WERI-Rb-1 (cell line): ENCODE results near the gene TM9SF1.

Source experiments
- DNase-seq: peaks from one replicate; pipeline ENCODE4 v3.0.0-alpha.2; 2020
- H3K27ac ChIP-seq: fragments of 250-450 bp; sonication (Bioruptor Pico); 2 replicates; pipeline ENCODE4 v1.5.1; 2020; ENCODE audit warnings: mild to moderate bottlenecking, moderate library complexity
- H3K27me3 ChIP-seq: fragments of 250-450 bp; sonication (Bioruptor Pico); 2 replicates; pipeline ENCODE4 v1.5.1; 2021; ENCODE audit warnings: mild to moderate bottlenecking, low read depth, moderate library complexity; ENCODE audit not compliant: insufficient read depth, severe bottlenecking
- H3K36me3 ChIP-seq: fragments of 250-450 bp; sonication (Bioruptor Pico); 2 replicates; pipeline ENCODE4 v1.5.1; 2020; ENCODE audit warnings: mild to moderate bottlenecking, moderate library complexity
- H3K4me3 ChIP-seq: 2 replicates; pipeline ENCODE4 v1.5.1; 2011; ENCODE audit warnings: low read depth, mild to moderate bottlenecking, control low read depth, low read length
- H3K9me3 ChIP-seq: fragments of 250-450 bp; sonication (Bioruptor Pico); 2 replicates; pipeline ENCODE4 v1.5.1; 2021; ENCODE audit warnings: mild to moderate bottlenecking, moderate library complexity; ENCODE audit not compliant: severe bottlenecking
- CTCF ChIP-seq: IDR thresholded peaks from 2 replicates; pipeline ENCODE4 v1.5.1; 2011; ENCODE audit warnings: low read depth, mild to moderate bottlenecking, control low read depth, inconsistent platforms, low read length

Gene TM9SF1

GRCh38 chr14:24147761-24148428 is 47.3 kb downstream of the TM9SF1 start:
- H3K27ac ChIP-seq: peak overlapping the region; percentile 72
- H3K9me3 ChIP-seq: no peaks in the 10 kb centered on the region
- no peak for DNase-seq
- peak overlapping the region; percentile 83 for H3K4me3 ChIP-seq
- peaks cover 60% of the 10 kb centered on the region for H3K36me3 ChIP-seq
- no peaks in the 10 kb centered on the region for H3K27me3 ChIP-seq
- no peak for TF ChIP-seq CTCF

- peaks cover 53% of the 10 kb centered on the region for H3K36me3 ChIP-seq
- no peaks in the 10 kb centered on the region for H3K9me3 ChIP-seq
- no peaks in the 10 kb centered on the region for H3K27me3 ChIP-seq
- TF ChIP-seq CTCF: no peak
- peak within 1 kb of the TSS; percentile 76 for H3K27ac ChIP-seq
- DNase-seq: peak; percentile 98
- peak within 1 kb of the TSS; percentile 83 for H3K4me3 ChIP-seq
Observed at GRCh38 chr14:24146978-24147760, 48.1 kb downstream of the TM9SF1 start, which contains the start of gene RNF31. Gene RNF31, plus strand, starts transcription at chr14:24147498. Its CDS starts 201 bp downstream, at chr14:24147699.

GRCh38 chr14:24146453-24146977 is 48.7 kb downstream of the TM9SF1 start, which contains the start of gene PSME2:
Gene PSME2, minus strand, starts transcription at chr14:24146610. Its CDS starts 29 bp downstream, at chr14:24146581.
- H3K36me3 ChIP-seq: peaks cover 46% of the 10 kb centered on the region
- H3K9me3 ChIP-seq: no peaks in the 10 kb centered on the region
- H3K27me3 ChIP-seq: no peaks in the 10 kb centered on the region
- peak; percentile 99 for DNase-seq
- peak within 1 kb of the TSS; percentile 83 for H3K4me3 ChIP-seq
- peak within 1 kb of the TSS; percentile 76 for H3K27ac ChIP-seq
- no peak for TF ChIP-seq CTCF

GRCh38 chr14:24145690-24146452 is 49.4 kb downstream of the TM9SF1 start:
- no peak for DNase-seq
- Histone ChIP-seq H3K27ac (peak overlapping the region; percentile 76), H3K27me3 (no peaks in the 10 kb centered on the region), H3K4me3 (peak overlapping the region; percentile 60), H3K36me3 (peaks cover 40% of the 10 kb centered on the region), H3K9me3 (no peaks in the 10 kb centered on the region)
- TF ChIP-seq CTCF: no peak

- no peak for TF ChIP-seq CTCF
- Histone ChIP-seq H3K36me3 (peaks cover 35% of the 10 kb centered on the region), H3K9me3 (no peaks in the 10 kb centered on the region), H3K27ac (no peak overlapping the region), H3K27me3 (no peaks in the 10 kb centered on the region), H3K4me3 (no peak overlapping the region)
- DNase-seq: no peak
Observed at GRCh38 chr14:24145219-24145618, 50.0 kb downstream of the TM9SF1 start.
